Measurements from ENCODE around the gene AARS2. TPM values are rescaled to one million over a fixed set of nuclear protein-coding genes. Genes with fewer than 3 reads are reported as not detected.

The AARS2 gene
- total and polyA plus RNA-seq, 2 donors (not counting 1 experiment from before 2014, with no cell fraction given) = 3.4 to 24.3 TPM

DNA sequence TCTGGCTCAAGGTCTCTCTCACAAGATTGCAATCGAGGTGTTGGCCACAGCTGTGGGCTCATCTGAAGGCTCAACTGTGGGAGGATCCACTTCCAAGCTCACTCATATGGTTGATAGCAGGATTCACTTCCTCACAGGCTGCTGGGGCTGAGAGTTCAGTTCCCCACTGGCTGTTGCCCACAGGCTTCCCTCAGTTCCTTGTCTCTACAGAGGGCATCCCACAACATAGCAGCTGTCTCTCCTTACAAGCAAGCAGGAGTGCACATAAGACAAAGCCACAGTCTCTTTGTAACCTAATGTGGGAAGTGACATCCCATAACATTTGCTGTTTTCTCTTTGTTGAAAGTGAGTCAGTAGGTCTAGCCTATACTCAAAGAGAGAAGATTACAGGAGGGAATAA, 43.3 kb upstream of the AARS2 start:
- Histone ChIP-seq H3K27ac (ENCODE audit: insufficient read depth, low read length) (no peak overlapping the region), H2AFZ (ENCODE audit: low read length) (no peak overlapping the region), H3K9ac (ENCODE audit: insufficient read depth, low read length) (no peak overlapping the region), H4K20me1 (ENCODE audit: control insufficient read depth, extremely low read depth, insufficient read depth, low read length) (no peaks in the 10 kb centered on the region), H3K4me1 (ENCODE audit: control insufficient read depth, extremely low read depth, insufficient read depth, low read length) (no peaks in the 10 kb centered on the region), H3K4me3 (replicated peaks in 1 of 4; ENCODE audit: control extremely low read depth in 1 of 4, insufficient read depth in 1 of 4, low read depth in 3 of 4, low read length in 4 of 4) (no peak overlapping the region), H3K9me3 (ENCODE audit: control insufficient read depth, insufficient read depth, low read depth, low read length) (no peaks in the 10 kb centered on the region), H3K79me2 (ENCODE audit: control insufficient read depth, insufficient read depth, low read length) (no peaks in the 10 kb centered on the region), H3K4me2 (ENCODE audit: extremely low read depth, insufficient read depth, low read length) (no peak overlapping the region), H3K27me3 (ENCODE audit: control insufficient read depth, insufficient read depth, low read length) (peaks cover 20% of the 10 kb centered on the region), H3K36me3 (ENCODE audit: control insufficient read depth, insufficient read depth, low read length) (no peaks in the 10 kb centered on the region)
- TF ChIP-seq, protein P1, sequence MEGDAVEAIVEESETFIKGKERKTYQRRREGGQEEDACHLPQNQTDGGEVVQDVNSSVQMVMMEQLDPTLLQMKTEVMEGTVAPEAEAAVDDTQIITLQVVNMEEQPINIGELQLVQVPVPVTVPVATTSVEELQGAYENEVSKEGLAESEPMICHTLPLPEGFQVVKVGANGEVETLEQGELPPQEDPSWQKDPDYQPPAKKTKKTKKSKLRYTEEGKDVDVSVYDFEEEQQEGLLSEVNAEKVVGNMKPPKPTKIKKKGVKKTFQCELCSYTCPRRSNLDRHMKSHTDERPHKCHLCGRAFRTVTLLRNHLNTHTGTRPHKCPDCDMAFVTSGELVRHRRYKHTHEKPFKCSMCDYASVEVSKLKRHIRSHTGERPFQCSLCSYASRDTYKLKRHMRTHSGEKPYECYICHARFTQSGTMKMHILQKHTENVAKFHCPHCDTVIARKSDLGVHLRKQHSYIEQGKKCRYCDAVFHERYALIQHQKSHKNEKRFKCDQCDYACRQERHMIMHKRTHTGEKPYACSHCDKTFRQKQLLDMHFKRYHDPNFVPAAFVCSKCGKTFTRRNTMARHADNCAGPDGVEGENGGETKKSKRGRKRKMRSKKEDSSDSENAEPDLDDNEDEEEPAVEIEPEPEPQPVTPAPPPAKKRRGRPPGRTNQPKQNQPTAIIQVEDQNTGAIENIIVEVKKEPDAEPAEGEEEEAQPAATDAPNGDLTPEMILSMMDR (conservative IDR thresholded peaks at IDR 0.05 in 1 of 2, IDR thresholded peaks at IDR 0.05 in 1 of 2; ENCODE audit: low read depth in 1 of 2, low read length in 2 of 2) = no peak
- no peak for TF ChIP-seq EZH2 (IDR thresholded peaks at IDR 0.05; ENCODE audit: low read length, missing control alignments)
- no peak for DNase-seq (ENCODE audit: low read depth in 2 of 2)

DNA sequence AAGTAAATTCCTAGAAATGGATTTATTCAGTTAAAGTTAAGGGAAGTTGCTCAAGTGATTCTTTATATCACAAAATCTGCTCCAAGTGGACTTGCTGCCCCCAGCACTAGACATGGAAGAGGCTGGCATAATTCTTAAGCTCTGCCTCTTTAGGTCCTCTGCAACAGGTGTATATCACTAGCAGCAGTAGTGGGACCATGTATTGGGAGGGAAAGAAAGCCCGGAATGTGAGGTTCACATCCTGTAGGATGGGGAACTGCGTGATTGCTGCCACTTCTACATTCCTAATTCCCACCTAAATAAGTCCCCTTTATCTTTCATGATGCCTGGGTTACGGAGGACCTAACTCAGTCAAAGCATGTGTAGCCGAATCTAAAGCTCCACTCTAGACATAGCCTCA, 42.5 kb upstream of the AARS2 start:
- Histone ChIP-seq H3K4me2 (ENCODE audit: extremely low read depth, insufficient read depth, low read length) (no peak overlapping the region), H3K4me3 (replicated peaks in 1 of 4; ENCODE audit: control extremely low read depth in 1 of 4, insufficient read depth in 1 of 4, low read depth in 3 of 4, low read length in 4 of 4) (no peak overlapping the region), H2AFZ (ENCODE audit: low read length) (no peak overlapping the region), H3K9ac (ENCODE audit: insufficient read depth, low read length) (no peak overlapping the region), H3K27ac (ENCODE audit: insufficient read depth, low read length) (no peak overlapping the region), H3K27me3 (ENCODE audit: control insufficient read depth, insufficient read depth, low read length) (peaks cover 17% of the 10 kb centered on the region), H3K4me1 (ENCODE audit: control insufficient read depth, extremely low read depth, insufficient read depth, low read length) (no peaks in the 10 kb centered on the region), H4K20me1 (ENCODE audit: control insufficient read depth, extremely low read depth, insufficient read depth, low read length) (no peaks in the 10 kb centered on the region), H3K36me3 (ENCODE audit: control insufficient read depth, insufficient read depth, low read length) (no peaks in the 10 kb centered on the region), H3K79me2 (ENCODE audit: control insufficient read depth, insufficient read depth, low read length) (no peaks in the 10 kb centered on the region), H3K9me3 (ENCODE audit: control insufficient read depth, insufficient read depth, low read depth, low read length) (no peaks in the 10 kb centered on the region)
- TF ChIP-seq, protein P1 (conservative IDR thresholded peaks at IDR 0.05 in 1 of 2, IDR thresholded peaks at IDR 0.05 in 1 of 2; ENCODE audit: low read depth in 1 of 2, low read length in 2 of 2) = no peak
- no peak for TF ChIP-seq EZH2 (IDR thresholded peaks at IDR 0.05; ENCODE audit: low read length, missing control alignments)
- no peak for DNase-seq (ENCODE audit: low read depth in 2 of 2)

GRCh38 chr6:44353336-44353735, 40.2 kb upstream of the AARS2 start:
- Histone ChIP-seq H2AFZ (ENCODE audit: low read length) (no peak overlapping the region), H3K4me1 (ENCODE audit: control insufficient read depth, extremely low read depth, insufficient read depth, low read length) (no peaks in the 10 kb centered on the region), H3K36me3 (ENCODE audit: control insufficient read depth, insufficient read depth, low read length) (no peaks in the 10 kb centered on the region), H3K27ac (ENCODE audit: insufficient read depth, low read length) (no peak overlapping the region), H3K79me2 (ENCODE audit: control insufficient read depth, insufficient read depth, low read length) (no peaks in the 10 kb centered on the region), H3K27me3 (ENCODE audit: control insufficient read depth, insufficient read depth, low read length) (peaks cover 14% of the 10 kb centered on the region), H3K4me2 (ENCODE audit: extremely low read depth, insufficient read depth, low read length) (no peak overlapping the region), H4K20me1 (ENCODE audit: control insufficient read depth, extremely low read depth, insufficient read depth, low read length) (no peaks in the 10 kb centered on the region), H3K9me3 (ENCODE audit: control insufficient read depth, insufficient read depth, low read depth, low read length) (no peaks in the 10 kb centered on the region), H3K9ac (ENCODE audit: insufficient read depth, low read length) (no peak overlapping the region), H3K4me3 (replicated peaks in 1 of 4; ENCODE audit: control extremely low read depth in 1 of 4, insufficient read depth in 1 of 4, low read depth in 3 of 4, low read length in 4 of 4) (no peak overlapping the region)
- TF ChIP-seq, protein P1 (conservative IDR thresholded peaks at IDR 0.05 in 1 of 2, IDR thresholded peaks at IDR 0.05 in 1 of 2; ENCODE audit: low read depth in 1 of 2, low read length in 2 of 2) = no peak
- TF ChIP-seq EZH2 (IDR thresholded peaks at IDR 0.05; ENCODE audit: low read length, missing control alignments) = no peak
- DNase-seq (ENCODE audit: low read depth in 2 of 2) = no peak

Measured in fibroblast of lung (primary cell).